ENCODE data around the gene PRELID1.

PRELID1 gene

GRCh38 chr5:177290816-177291596, 12.6 kb upstream of the PRELID1 start:
- H3K36me3 Mint-ChIP-seq (ENCODE audit: low read depth) = peaks cover 43% of the 10 kb centered on the region
- H3K27ac Mint-ChIP-seq = no peak overlapping the region
- peaks cover 11% of the 10 kb centered on the region for H3K4me1 Mint-ChIP-seq (ENCODE audit: low read depth)
- no peaks in the 10 kb centered on the region for H3K27me3 Mint-ChIP-seq (ENCODE audit: low read depth)
- no peaks in the 10 kb centered on the region for H3K9me3 Mint-ChIP-seq
- H3K4me3 Mint-ChIP-seq = no peak overlapping the region

GRCh38 chr5:177291735-177292134, 11.9 kb upstream of the PRELID1 start:
- H3K9me3 Mint-ChIP-seq = no peaks in the 10 kb centered on the region
- peaks cover 16% of the 10 kb centered on the region for H3K4me1 Mint-ChIP-seq (ENCODE audit: low read depth)
- H3K4me3 Mint-ChIP-seq = no peak overlapping the region
- H3K36me3 Mint-ChIP-seq (ENCODE audit: low read depth) = peaks cover 49% of the 10 kb centered on the region
- no peaks in the 10 kb centered on the region for H3K27me3 Mint-ChIP-seq (ENCODE audit: low read depth)
- no peak overlapping the region for H3K27ac Mint-ChIP-seq

- Mint-ChIP-seq H3K9me3 (no peaks in the 10 kb centered on the region), H3K4me1 (ENCODE audit: low read depth) (peaks cover 26% of the 10 kb centered on the region), H3K27ac (no peak overlapping the region), H3K36me3 (ENCODE audit: low read depth) (peaks cover 52% of the 10 kb centered on the region), H3K27me3 (ENCODE audit: low read depth) (no peaks in the 10 kb centered on the region), H3K4me3 (no peak overlapping the region)
These were observed 9.6 kb upstream of the PRELID1 start for GRCh38 chr5:177293819-177294581.

- Mint-ChIP-seq H3K36me3 (ENCODE audit: low read depth) (peaks cover 47% of the 10 kb centered on the region), H3K9me3 (no peaks in the 10 kb centered on the region), H3K4me1 (ENCODE audit: low read depth) (peaks cover 32% of the 10 kb centered on the region), H3K4me3 (no peak overlapping the region), H3K27ac (no peak overlapping the region), H3K27me3 (ENCODE audit: low read depth) (no peaks in the 10 kb centered on the region)
These were observed 9.0 kb upstream of the PRELID1 start for GRCh38 chr5:177294632-177295031.

GRCh38 chr5:177295924-177296323, 7.7 kb upstream of the PRELID1 start:
- Mint-ChIP-seq H3K4me3 (peak overlapping the region; percentile 35), H3K36me3 (ENCODE audit: low read depth) (peaks cover 56% of the 10 kb centered on the region), H3K27me3 (ENCODE audit: low read depth) (no peaks in the 10 kb centered on the region), H3K4me1 (ENCODE audit: low read depth) (peaks cover 43% of the 10 kb centered on the region), H3K27ac (peak overlapping the region; percentile 74), H3K9me3 (no peaks in the 10 kb centered on the region)

GRCh38 chr5:177296581-177296980, 7.0 kb upstream of the PRELID1 start:
- Mint-ChIP-seq H3K4me3 (peak overlapping the region; percentile 20), H3K36me3 (ENCODE audit: low read depth) (peaks cover 58% of the 10 kb centered on the region), H3K9me3 (no peaks in the 10 kb centered on the region), H3K4me1 (ENCODE audit: low read depth) (peaks cover 48% of the 10 kb centered on the region), H3K27me3 (ENCODE audit: low read depth) (no peaks in the 10 kb centered on the region), H3K27ac (peak overlapping the region; percentile 69)

- Mint-ChIP-seq H3K9me3 (no peaks in the 10 kb centered on the region), H3K27me3 (ENCODE audit: low read depth) (no peaks in the 10 kb centered on the region), H3K36me3 (ENCODE audit: low read depth) (peaks cover 46% of the 10 kb centered on the region), H3K4me3 (no peak overlapping the region), H3K27ac (no peak overlapping the region), H3K4me1 (ENCODE audit: low read depth) (peaks cover 58% of the 10 kb centered on the region)
These were observed 5.7 kb upstream of the PRELID1 start for GRCh38 chr5:177297922-177298321.

GRCh38 chr5:177299697-177300096, 3.9 kb upstream of the PRELID1 start:
- peaks cover 41% of the 10 kb centered on the region for H3K36me3 Mint-ChIP-seq (ENCODE audit: low read depth)
- H3K27ac Mint-ChIP-seq = peak overlapping the region; percentile 88
- no peaks in the 10 kb centered on the region for H3K9me3 Mint-ChIP-seq
- H3K27me3 Mint-ChIP-seq (ENCODE audit: low read depth) = no peaks in the 10 kb centered on the region
- H3K4me3 Mint-ChIP-seq = peak overlapping the region; percentile 37
- H3K4me1 Mint-ChIP-seq (ENCODE audit: low read depth) = peaks cover 64% of the 10 kb centered on the region

GRCh38 chr5:177300236-177300880, 3.2 kb upstream of the PRELID1 start:
- peaks cover 47% of the 10 kb centered on the region for H3K36me3 Mint-ChIP-seq (ENCODE audit: low read depth)
- H3K4me1 Mint-ChIP-seq (ENCODE audit: low read depth) = peaks cover 70% of the 10 kb centered on the region
- peak overlapping the region; percentile 95 for H3K27ac Mint-ChIP-seq
- H3K27me3 Mint-ChIP-seq (ENCODE audit: low read depth) = no peaks in the 10 kb centered on the region
- peak overlapping the region; percentile 73 for H3K4me3 Mint-ChIP-seq
- no peaks in the 10 kb centered on the region for H3K9me3 Mint-ChIP-seq

- Mint-ChIP-seq H3K4me1 (ENCODE audit: low read depth) (peaks cover 70% of the 10 kb centered on the region), H3K9me3 (no peaks in the 10 kb centered on the region), H3K4me3 (peak overlapping the region; percentile 73), H3K36me3 (ENCODE audit: low read depth) (peaks cover 47% of the 10 kb centered on the region), H3K27me3 (ENCODE audit: low read depth) (no peaks in the 10 kb centered on the region), H3K27ac (peak overlapping the region; percentile 95)
These were observed 2.6 kb upstream of the PRELID1 start for GRCh38 chr5:177300951-177301350.

GRCh38 chr5:177301503-177302165, 2.0 kb upstream of the PRELID1 start:
- no peaks in the 10 kb centered on the region for H3K27me3 Mint-ChIP-seq (ENCODE audit: low read depth)
- peak overlapping the region; percentile 86 for H3K27ac Mint-ChIP-seq
- H3K4me1 Mint-ChIP-seq (ENCODE audit: low read depth) = peaks cover 69% of the 10 kb centered on the region
- H3K9me3 Mint-ChIP-seq = no peaks in the 10 kb centered on the region
- peak overlapping the region; percentile 92 for H3K4me3 Mint-ChIP-seq
- H3K36me3 Mint-ChIP-seq (ENCODE audit: low read depth) = peaks cover 46% of the 10 kb centered on the region

GRCh38 chr5:177302354-177303110, 1.1 kb upstream of the PRELID1 start:
- H3K4me3 Mint-ChIP-seq = peak overlapping the region; percentile 92
- no peaks in the 10 kb centered on the region for H3K27me3 Mint-ChIP-seq (ENCODE audit: low read depth)
- peaks cover 71% of the 10 kb centered on the region for H3K4me1 Mint-ChIP-seq (ENCODE audit: low read depth)
- peaks cover 48% of the 10 kb centered on the region for H3K36me3 Mint-ChIP-seq (ENCODE audit: low read depth)
- H3K27ac Mint-ChIP-seq = peak overlapping the region; percentile 86
- no peaks in the 10 kb centered on the region for H3K9me3 Mint-ChIP-seq

- H3K9me3 Mint-ChIP-seq = no peaks in the 10 kb centered on the region
- H3K36me3 Mint-ChIP-seq (ENCODE audit: low read depth) = peaks cover 43% of the 10 kb centered on the region
- peak overlapping the region; percentile 87 for H3K27ac Mint-ChIP-seq
- H3K4me3 Mint-ChIP-seq = peak overlapping the region; percentile 92
- no peaks in the 10 kb centered on the region for H3K27me3 Mint-ChIP-seq (ENCODE audit: low read depth)
- H3K4me1 Mint-ChIP-seq (ENCODE audit: low read depth) = peaks cover 63% of the 10 kb centered on the region
These were observed 359 bp downstream of the PRELID1 start for GRCh38 chr5:177303925-177304391.

Measured in T-helper 1 cell treated with Interleukin-12 subunit alpha and Interleukin-12 subunit beta and Interleukin-4 antibody, amounts not matched to agents 30 μg/mL and 1 μg/mL, for 36 hours (primary cell).